Progenitor cell of endocrine pancreas (in vitro differentiated cells): ENCODE data around the gene C2orf78. TPM values are rescaled to one million over a fixed set of nuclear protein-coding genes. Genes with fewer than 3 reads are reported as not detected.

Experiments used
- DNase-seq: peaks from one replicate; pipeline ENCODE4 v3.0.0; 2021; ENCODE audit warnings: low spot score; ENCODE audit not compliant: unreplicated experiment
- H3K27ac Mint-ChIP-seq: 2 replicates; pipeline ENCODE4 v1.8.0; 2021; ENCODE audit warnings: mild to moderate bottlenecking, moderate library complexity, mixed read lengths
- H3K27me3 Mint-ChIP-seq: 2 replicates; pipeline ENCODE4 v1.8.0; 2021; ENCODE audit warnings: mixed read lengths
- H3K36me3 Mint-ChIP-seq: 2 replicates; pipeline ENCODE4 v1.8.0; 2022; ENCODE audit warnings: mixed read lengths; ENCODE audit not compliant: insufficient read depth
- H3K4me1 Mint-ChIP-seq: 2 replicates; pipeline ENCODE4 v1.8.0; 2021; ENCODE audit warnings: low read depth, mixed read lengths
- H3K4me3 Mint-ChIP-seq: 2 replicates; pipeline ENCODE4 v1.8.0; 2021; ENCODE audit warnings: low read depth, mild to moderate bottlenecking, moderate library complexity, mixed read lengths
- H3K9me3 Mint-ChIP-seq: 2 replicates; pipeline ENCODE4 v1.8.0; 2021; ENCODE audit warnings: low read depth, mixed read lengths
- CTCF ChIP-seq: fragments of 200-600 bp; sonication (generic); IDR thresholded peaks from one replicate; pipeline ENCODE4 v1.5.0; 2021; ENCODE audit warnings: antibody characterized with exemption, mild to moderate bottlenecking; ENCODE audit not compliant: unreplicated experiment
- total RNA-seq: library from RNA; stranded (reverse); gene quantifications from 2 replicates; pipeline ENCODE4 v1.2.1, GENCODE V29; 2021

Gene C2orf78
- total RNA-seq, 1 donor from 2014 or later: not detected

GRCh38 chr2:73830871-73831401, 47.0 kb downstream of the C2orf78 start:
- Mint-ChIP-seq H3K27me3 (peaks cover 12% of the 10 kb centered on the region), H3K4me1 (peaks cover 14% of the 10 kb centered on the region), H3K27ac (no peak overlapping the region), H3K9me3 (peaks cover 7% of the 10 kb centered on the region), H3K4me3 (peak overlapping the region; percentile 4), H3K36me3 (peaks cover 19% of the 10 kb centered on the region)
- TF ChIP-seq CTCF: no peak
- DNase-seq: no peak

- H3K36me3 Mint-ChIP-seq: peaks cover 19% of the 10 kb centered on the region
- no peak overlapping the region for H3K27ac Mint-ChIP-seq
- H3K27me3 Mint-ChIP-seq: no peaks in the 10 kb centered on the region
- no peak overlapping the region for H3K4me3 Mint-ChIP-seq
- no peak for TF ChIP-seq CTCF
- DNase-seq: no peak
- peaks cover 4% of the 10 kb centered on the region for H3K9me3 Mint-ChIP-seq
- peaks cover 14% of the 10 kb centered on the region for H3K4me1 Mint-ChIP-seq
Observed at GRCh38 chr2:73832930-73833329, 48.9 kb downstream of the C2orf78 start.

GRCh38 chr2:73836141-73836943, 52.4 kb downstream of the C2orf78 start:
- H3K36me3 Mint-ChIP-seq: peaks cover 21% of the 10 kb centered on the region

GRCh38 chr2:73837847-73838585, 54.0 kb downstream of the C2orf78 start:
- no peaks in the 10 kb centered on the region for H3K9me3 Mint-ChIP-seq
- no peaks in the 10 kb centered on the region for H3K27me3 Mint-ChIP-seq
- H3K4me1 Mint-ChIP-seq: peaks cover 11% of the 10 kb centered on the region
- no peak for DNase-seq
- no peak overlapping the region for H3K4me3 Mint-ChIP-seq
- TF ChIP-seq CTCF: no peak
- peak overlapping the region; percentile 31 for H3K27ac Mint-ChIP-seq
- H3K36me3 Mint-ChIP-seq: peaks cover 14% of the 10 kb centered on the region

More at GRCh38 chr2:73836141-73836943, 52.4 kb downstream of the C2orf78 start:
- no peak for DNase-seq
- H3K4me1 Mint-ChIP-seq: peaks cover under 1% of the 10 kb centered on the region
- no peak overlapping the region for H3K27ac Mint-ChIP-seq
- no peak for TF ChIP-seq CTCF
- H3K27me3 Mint-ChIP-seq: no peaks in the 10 kb centered on the region
- H3K9me3 Mint-ChIP-seq: no peaks in the 10 kb centered on the region
- no peak overlapping the region for H3K4me3 Mint-ChIP-seq

GRCh38 chr2:73838889-73839534, 55.0 kb downstream of the C2orf78 start:
- no peak overlapping the region for H3K4me3 Mint-ChIP-seq
- no peak for TF ChIP-seq CTCF
- no peaks in the 10 kb centered on the region for H3K9me3 Mint-ChIP-seq
- no peaks in the 10 kb centered on the region for H3K27me3 Mint-ChIP-seq
- DNase-seq: no peak
- peaks cover 11% of the 10 kb centered on the region for H3K4me1 Mint-ChIP-seq
- H3K36me3 Mint-ChIP-seq: peaks cover 11% of the 10 kb centered on the region
- H3K27ac Mint-ChIP-seq: no peak overlapping the region
